Heart left ventricle (tissue), 13 donors: ENCODE results near the gene MLST8.

Experiments
- CTCF ChIP-seq, 12 donors: fragments of 200-600 bp; sonication (generic) in 4 of 12; IDR thresholded peaks; one replicate each; pipeline versions ENCODE4 v1.5.0 to v1.8.0; 2018 to 2022; ENCODE audit warnings: antibody characterized with exemption in 12 of 12, mild to moderate bottlenecking in 5 of 12
- POLR2A ChIP-seq, 2 donors: fragments of 450-650 bp; IDR thresholded peaks; one replicate each; pipeline ENCODE4 v1.6.1; 2017; ENCODE audit warnings: antibody characterized with exemption in 2 of 2, mild to moderate bottlenecking in 2 of 2, moderate library complexity in 2 of 2
- donor health status: ischemic (EF 13 %, LVEDD 7.1; RV severe dilation, severe dysfunction).
- donor health status: DM: no; HTN: yes; CAD: no.
- donor health status: DM: no; HTN: no; CAD: no.
- donor health status: ischemic (EF 25% LVEDD 6.9; RV normal size, moderate dysfunction).
- donor health status: ischemic (EF 25% LVEDD 5.7; RV mildly dilated, moderate dysfunction).
- donor health status: ischemic (EF 35%, LVEDD 5.7; RV mildly dilated, moderate dysfunction).
- donor health status: nonischemic (EF 11% LVEDD 7.7; RV severe dilation, severe dysfunction).
- donor health status: DM: yes; HTN: yes; CAD: no.
- donor health status: PGD.
- donor health status: ischemic (EF 29% LVEDD 5.4; RV normal size, mild dysfunction).
- donor health status: nonischemic (EF 23%, LVEDD 6.1; RV moderate dilation, normal function).

- TF ChIP-seq CTCF (IDR thresholded peaks at IDR 0.05) (no peak), POLR2A (IDR thresholded peaks at IDR 0.05) (no peak)
These were observed 33.0 kb downstream of the MLST8 start for GRCh38 chr16:2238150-2238837.
